ENCODE data around the gene ZFR. TPM values are rescaled to one million over a fixed set of nuclear protein-coding genes. Genes with fewer than 3 reads are reported as not detected.

The ZFR gene
- total and polyA plus RNA-seq, 11 donors, result 18.2 to 79.9 (median 57.8) TPM

DNA sequence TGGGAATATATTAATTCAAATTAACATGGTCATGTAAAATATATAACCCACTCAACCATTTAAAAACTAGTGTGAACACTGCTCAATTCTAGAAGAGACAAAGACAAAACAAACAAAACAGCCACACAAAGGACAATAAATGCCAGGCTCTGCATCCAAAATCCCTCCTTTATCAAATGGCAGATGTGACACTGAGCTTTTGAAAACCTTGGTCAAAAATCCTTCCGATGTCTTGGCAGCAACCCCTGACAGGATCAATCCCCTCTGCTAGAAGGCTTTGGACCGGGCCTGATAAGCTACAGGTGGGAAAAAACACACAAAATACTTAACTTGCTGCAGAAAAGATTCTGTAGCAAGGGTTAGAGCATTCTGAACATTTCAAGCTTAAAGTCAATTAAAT is 61.5 kb downstream of the ZFR start:
- intact Hi-C loops (cut with DNase I), result no loop called here
- peaks cover 0 to 100% (median 97%) of the 10 kb centered on the region in 9 donors for H3K36me3 ChIP-seq
- peaks cover 0 to 10% (median 0%) of the 10 kb centered on the region in 12 donors for H3K4me1 ChIP-seq
- H3K27ac ChIP-seq, result no peak overlapping the region
- no peaks in the 10 kb centered on the region for H3K9me3 ChIP-seq
- WGBS, 4 donors, result 92 to 98% (median 96%) methylated on average over 2 of the region's 2 CpGs
- no peaks in the 10 kb centered on the region for H3K27me3 ChIP-seq
- ATAC-seq, result no peak
- no peak overlapping the region for H3K4me3 ChIP-seq
- TF ChIP-seq CTCF (IDR thresholded peaks at IDR 0.05) (no peak), POLR2A (IDR thresholded peaks at IDR 0.05) (no peak)
- no peak for DNase-seq

- no peak for ATAC-seq
- H3K36me3 ChIP-seq, result peaks cover 0 to 100% (median 88%) of the 10 kb centered on the region in 9 donors
Measured at GRCh38 chr5:32379421-32379820, 65.1 kb downstream of the ZFR start.

DNA sequence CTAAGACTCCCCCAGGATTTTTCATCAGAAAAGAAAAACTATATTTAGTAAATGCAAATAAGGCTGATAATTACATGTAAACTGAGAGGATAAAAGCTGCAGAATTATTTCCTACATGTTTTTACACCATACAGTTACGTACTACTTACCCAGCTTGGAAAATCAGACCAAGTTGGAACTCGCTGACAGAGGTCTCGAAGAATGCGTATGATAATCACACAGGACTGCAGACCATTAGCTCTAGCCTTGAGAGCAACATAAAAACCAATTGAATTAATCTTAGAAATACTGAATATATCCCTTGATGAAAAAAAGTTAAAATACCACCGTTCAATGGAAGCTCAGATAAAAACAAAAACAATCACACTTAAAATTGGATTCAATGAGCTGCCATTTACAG is 65.6 kb downstream of the ZFR start:
- H3K27ac ChIP-seq, result no peak overlapping the region

More at GRCh38 chr5:32379421-32379820, 65.1 kb downstream of the ZFR start:
- no peak overlapping the region for H3K4me3 ChIP-seq
- intact Hi-C loops (cut with DNase I), result no loop called here
- H3K4me1 ChIP-seq, result no peaks in the 10 kb centered on the region
- no peak overlapping the region for H3K27ac ChIP-seq
- no peak for DNase-seq
- TF ChIP-seq CTCF (IDR thresholded peaks at IDR 0.05) (no peak), POLR2A (IDR thresholded peaks at IDR 0.05) (no peak)
- H3K9me3 ChIP-seq, result no peaks in the 10 kb centered on the region
- H3K27me3 ChIP-seq, result no peaks in the 10 kb centered on the region

GRCh38 chr5:32369542-32370155 is 74.9 kb downstream of the ZFR start:
- 91 to 92% (median 92%) methylated on average over 8 of the region's 8 CpGs for WGBS, 4 donors
- intact Hi-C loops (cut with DNase I), result loop anchor here in 1 of 10 donors (10.0 kb wide), 1 partner anchor 55 kb away; no protein-coding TSS in a partner anchor
- DNase-seq, result no peak
- no peak for TF ChIP-seq CTCF (IDR thresholded peaks at IDR 0.05)
- no peak for TF ChIP-seq POLR2A (IDR thresholded peaks at IDR 0.05)
- no peaks in the 10 kb centered on the region for H3K4me1 ChIP-seq
- no peak overlapping the region for H3K27ac ChIP-seq
- no peaks in the 10 kb centered on the region for H3K9me3 ChIP-seq
- peaks cover 0 to 98% (median 72%) of the 10 kb centered on the region in 9 donors for H3K36me3 ChIP-seq
- no peak overlapping the region for H3K4me3 ChIP-seq
- no peak for ATAC-seq
- no peaks in the 10 kb centered on the region for H3K27me3 ChIP-seq

More for the DNA sequence above, 65.6 kb downstream of the ZFR start:
- no peaks in the 10 kb centered on the region for H3K9me3 ChIP-seq
- no peaks in the 10 kb centered on the region for H3K27me3 ChIP-seq
- 61 to 80% (median 65%) methylated on average over 5 of the region's 5 CpGs for WGBS, 4 donors
- TF ChIP-seq CTCF (IDR thresholded peaks at IDR 0.05), result no peak
- TF ChIP-seq POLR2A (IDR thresholded peaks at IDR 0.05), result no peak
- intact Hi-C loops (cut with DNase I), result no loop called here
- H3K4me3 ChIP-seq, result no peak overlapping the region
- ATAC-seq, result no peak
- no peak for DNase-seq
- H3K4me1 ChIP-seq, result no peaks in the 10 kb centered on the region
- H3K36me3 ChIP-seq, result peaks cover 0 to 100% (median 88%) of the 10 kb centered on the region in 9 donors
